HG02678 (cell line): Measurements from ENCODE around the gene GIGYF2.
"Not testable (repeated sequence)": the region's sequence is repeated elsewhere in the genome, so short reads cannot be mapped to it uniquely, and the experiment has no call there.

Experiments used
- ATAC-seq: cut with Tn5 transposase; IDR thresholded peaks from one replicate; pipeline ENCODE4 v1.9.1; 2021; ENCODE audit warnings: mild to moderate bottlenecking, moderate library complexity; ENCODE audit not compliant: unreplicated experiment

Gene GIGYF2

DNA sequence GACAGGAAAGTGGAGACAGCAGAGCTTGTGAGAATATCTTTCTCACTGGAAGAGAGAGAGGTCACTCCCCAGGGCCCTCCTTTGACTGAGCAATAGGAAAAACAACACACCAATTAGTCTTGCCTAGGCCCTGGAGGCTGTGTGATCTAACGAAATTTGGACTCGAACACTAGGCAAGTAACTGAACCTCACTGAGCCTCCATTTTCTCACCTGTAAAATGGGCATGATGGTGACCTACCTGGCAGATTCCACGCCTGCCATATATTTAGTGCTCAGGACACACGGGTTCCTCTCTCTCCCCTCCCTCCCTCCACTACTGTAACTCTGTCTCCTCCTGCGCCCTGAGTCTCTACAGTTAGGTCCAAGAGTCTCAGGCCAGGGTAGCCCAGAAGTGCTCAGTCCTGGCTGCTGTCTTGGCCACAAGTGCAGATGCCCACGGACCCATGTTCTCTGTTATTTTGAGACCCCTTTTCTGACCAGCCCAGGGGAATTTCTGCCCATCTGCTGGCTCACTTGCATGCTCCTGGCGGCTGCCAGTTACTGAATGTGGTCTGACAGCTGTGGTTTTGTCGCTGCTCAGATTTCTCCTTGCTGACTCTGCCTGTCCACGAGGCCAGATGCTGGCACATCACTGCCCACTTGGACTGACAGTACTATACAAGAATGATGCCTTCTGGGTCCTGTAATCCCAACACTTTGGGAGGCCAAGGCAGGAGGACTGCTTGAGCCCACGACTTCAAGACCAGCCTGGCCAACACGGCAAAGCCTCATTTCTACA, 9.6 kb upstream of the GIGYF2 start:
- ATAC-seq = no peak

DNA sequence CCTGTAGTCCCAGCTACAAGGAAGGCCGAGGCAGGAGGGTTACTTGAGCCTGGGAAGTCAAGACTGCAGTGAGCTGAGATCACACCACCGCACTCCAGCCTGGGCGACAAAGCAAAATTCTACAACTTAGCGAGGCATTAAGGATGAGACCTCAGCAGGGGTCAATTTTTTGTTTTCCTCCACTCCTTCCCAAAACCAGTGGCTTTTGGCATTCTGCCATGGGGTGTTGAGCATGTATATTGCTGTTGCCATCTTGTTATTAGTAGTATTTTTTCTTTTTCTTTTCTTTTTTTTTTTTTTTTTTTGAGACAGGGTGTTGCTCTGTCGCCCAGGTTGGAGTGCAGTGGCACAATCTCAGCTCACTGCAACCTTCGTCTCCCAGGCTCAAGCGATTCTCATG, 8.9 kb upstream of the GIGYF2 start:
- no peak for ATAC-seq

DNA sequence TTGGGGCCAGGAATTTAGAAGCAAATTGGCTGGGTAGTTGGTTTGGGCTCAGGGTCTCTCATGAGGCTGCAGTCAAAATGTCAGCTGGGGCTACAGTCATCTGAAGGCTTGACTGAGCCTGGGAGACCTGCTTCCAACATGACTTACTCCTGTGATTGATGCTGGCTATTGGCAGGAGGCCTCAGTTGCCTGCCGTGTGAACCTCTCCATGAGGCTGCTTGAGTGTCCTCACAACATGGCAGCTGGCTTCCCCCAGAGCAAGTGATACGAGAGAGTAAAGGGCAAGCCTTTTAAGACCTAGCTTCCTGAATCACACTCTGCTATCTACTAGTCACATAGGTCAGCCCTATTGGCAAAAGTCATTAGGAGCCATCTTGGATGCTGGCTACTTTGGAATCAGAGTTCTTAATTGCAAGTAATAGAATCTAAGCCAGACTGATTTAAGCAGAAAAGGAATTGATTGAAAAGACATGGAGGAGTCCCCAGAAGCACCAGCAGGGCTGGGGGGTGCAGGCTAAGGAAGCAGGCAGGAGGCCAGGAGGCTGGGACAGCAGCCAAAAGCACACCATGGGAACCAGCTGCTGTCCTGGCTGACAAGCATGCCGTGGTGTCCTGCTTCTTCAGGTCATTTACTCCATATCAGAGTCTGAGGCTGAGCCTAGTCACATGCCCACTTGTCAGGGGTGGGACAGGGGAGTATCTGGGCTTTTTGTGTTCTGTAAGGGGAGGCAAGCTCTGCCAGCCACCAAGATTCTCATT, 7.8 kb upstream of the GIGYF2 start:
- no peak for ATAC-seq

DNA sequence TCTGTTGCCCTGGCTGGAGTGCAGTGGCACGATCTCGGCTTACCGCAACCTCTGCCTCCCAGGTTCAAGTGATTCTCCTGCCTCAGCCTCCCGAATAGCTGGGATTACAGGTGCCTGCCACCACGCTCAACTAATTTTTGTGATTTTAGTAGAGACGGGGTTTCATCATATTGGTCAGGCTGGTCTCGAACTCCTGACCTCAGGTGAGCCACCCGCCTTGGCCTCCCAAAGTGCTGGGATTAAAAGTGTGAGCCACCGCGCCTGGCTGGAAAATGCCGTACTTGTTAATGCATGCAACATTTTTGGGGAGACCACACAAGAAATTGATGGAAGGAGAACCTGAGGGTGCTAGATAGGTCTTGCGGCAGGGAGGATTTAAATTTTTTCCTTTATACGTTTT, 6.0 kb upstream of the GIGYF2 start:
- not testable (repeated sequence) for ATAC-seq

DNA sequence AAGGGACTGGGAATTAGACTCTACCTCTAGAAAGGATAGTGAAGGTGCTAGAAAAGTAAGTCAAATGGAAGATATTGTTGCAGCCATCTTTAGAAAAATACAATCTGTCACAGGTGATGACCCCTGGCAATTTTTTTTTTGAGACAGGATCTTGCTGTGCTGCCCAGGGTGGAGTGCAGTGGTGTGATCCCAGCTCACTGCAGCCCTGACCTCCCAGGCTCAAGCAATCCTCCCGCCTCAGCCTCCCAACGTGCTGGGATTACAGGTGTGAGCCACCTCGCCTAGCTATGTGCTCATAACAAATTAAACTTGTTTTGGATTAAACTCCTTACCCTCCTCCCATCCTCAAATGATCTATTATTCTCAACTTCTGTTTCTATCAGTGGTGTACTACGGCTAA, 3.8 kb upstream of the GIGYF2 start:
- ATAC-seq = no peak

DNA sequence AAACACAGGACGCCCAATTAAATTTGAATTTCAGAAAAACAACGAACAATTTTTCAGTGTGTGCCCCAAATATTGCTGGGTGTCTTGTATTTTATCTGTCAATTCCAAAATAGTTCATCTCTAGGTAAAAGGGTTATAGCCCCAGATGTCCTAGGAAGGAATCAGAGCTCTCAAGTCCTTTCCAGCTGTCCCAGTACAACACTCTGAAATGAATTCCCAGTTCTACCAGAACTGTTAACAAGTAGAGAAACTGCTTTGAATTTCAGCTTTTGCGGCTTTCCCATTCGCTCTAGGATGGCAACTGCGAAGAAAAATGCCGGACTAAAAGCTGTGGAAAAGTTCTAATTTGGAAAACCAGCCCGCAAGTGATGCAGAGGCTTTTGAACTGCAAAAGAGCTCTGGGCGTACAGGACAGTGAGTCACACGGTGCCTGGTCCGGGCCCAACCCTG, 497 bp upstream of the GIGYF2 start:
- ATAC-seq = no peak

DNA sequence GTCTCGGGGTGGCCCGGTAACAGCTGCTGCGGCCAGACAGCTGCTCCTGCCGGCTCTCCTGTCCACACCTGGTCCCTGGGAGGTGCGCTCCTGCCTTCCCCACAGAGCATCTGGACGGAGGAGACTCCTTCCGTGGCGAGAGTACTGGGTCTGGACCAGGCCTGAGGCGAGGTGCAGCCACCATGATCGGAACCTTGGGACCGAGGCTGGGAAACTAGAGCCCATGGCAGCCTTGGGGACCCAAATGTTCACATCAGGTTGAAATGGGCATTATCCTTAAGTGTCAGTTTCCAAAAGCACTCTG, 628 bp downstream of the GIGYF2 start:
- ATAC-seq = no peak

DNA sequence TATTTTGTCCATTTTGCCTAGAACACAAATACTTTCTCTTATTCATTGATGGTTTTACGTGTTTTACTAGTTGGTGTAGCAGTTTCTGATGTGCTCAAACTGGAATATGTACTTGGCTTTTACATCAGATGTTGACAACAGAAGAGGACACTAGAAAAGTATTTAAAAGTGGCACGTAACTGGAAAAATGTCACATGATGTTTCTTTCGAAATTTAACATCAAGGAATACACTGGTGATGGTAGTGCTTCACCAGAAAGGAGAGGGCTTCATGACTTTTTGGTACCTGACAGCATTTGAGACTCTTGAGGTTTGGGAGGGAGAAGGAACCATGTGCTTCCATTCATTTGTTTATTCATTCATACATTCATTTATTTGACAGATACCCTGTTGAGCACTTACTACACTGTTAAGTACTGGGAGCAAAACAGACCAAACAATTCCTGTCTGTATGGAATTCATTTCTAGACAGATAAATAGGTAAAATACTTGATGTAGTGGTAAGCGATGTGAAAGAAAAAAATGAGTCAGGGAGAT, 1.5 kb downstream of the GIGYF2 start:
- no peak for ATAC-seq

DNA sequence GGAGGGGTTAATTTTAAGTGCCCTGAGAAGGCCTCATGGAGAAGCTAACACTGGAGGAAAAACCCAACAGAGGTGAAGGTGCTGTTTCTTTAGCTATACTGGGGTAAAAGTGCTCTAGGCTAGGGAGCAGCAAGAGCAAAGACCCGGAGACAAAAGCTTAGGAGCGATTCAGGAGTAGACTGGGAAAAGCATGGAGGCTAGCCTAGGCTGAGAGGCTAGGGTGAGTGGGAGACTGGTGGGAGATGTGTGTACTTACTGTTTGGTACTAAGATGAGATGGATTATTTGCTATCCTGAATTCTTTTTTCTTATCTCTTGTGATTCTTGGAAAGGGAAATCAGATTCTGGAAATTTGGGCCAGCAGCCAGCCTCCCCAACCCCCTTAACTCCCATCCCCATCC, 2.0 kb downstream of the GIGYF2 start:
- no peak for ATAC-seq

DNA sequence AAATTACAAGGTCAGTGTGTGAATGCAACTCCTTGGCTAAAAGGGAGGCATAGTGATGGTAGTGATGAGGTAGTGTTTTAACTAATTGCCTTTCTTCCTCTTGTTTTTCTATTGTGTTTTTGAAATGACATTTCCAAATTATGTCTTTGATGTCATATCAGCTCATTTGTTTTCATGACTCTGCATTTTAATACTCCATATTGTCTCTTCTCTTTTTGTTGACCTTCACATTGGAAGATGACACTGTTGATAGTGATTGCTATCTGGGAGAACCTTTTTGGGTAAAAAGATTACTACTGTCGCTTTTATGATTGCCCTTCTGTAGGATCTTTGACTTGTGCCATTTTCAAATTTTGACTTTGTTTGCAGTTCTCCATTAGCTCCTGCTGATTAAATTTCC, 3.0 kb downstream of the GIGYF2 start:
- ATAC-seq = no peak

DNA sequence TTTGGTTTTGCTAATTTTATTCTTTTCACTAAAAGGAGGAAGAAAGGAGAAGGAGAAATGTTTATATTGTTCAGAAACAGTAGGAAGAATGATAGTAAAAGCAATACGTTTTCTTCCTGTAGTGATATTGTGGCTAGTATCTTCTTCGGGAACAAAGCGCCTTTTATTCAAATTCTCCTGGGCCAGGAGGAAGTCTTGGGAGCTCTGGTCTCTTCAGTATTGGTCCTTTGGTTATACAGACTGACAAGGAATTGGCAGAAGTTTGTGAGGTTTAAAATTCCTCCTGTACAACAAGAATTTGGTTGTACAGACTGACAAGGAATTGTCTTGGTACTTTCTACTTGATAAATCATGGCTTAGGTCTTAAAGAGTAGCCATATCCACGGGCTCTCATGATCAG, 9.9 kb downstream of the GIGYF2 start:
- no peak for ATAC-seq

DNA sequence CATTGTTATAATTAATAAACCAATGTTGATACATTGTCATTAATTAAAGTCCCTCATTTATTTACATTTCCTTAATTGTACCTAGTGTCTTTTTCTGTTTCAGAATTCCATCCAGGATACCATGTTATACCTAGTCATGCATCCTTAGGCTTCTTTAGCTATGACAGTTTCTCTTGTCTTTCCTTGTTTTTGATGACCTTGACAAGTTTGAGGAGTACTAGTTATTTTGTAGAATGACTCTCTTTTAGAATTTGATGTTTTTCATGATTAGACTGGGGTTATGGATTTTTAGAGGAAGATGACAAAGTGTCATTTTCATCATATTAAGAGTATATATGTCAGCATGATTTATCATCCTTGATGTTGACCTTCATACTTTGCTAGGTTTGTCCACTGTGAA, 16.4 kb downstream of the GIGYF2 start:
- no peak for ATAC-seq

DNA sequence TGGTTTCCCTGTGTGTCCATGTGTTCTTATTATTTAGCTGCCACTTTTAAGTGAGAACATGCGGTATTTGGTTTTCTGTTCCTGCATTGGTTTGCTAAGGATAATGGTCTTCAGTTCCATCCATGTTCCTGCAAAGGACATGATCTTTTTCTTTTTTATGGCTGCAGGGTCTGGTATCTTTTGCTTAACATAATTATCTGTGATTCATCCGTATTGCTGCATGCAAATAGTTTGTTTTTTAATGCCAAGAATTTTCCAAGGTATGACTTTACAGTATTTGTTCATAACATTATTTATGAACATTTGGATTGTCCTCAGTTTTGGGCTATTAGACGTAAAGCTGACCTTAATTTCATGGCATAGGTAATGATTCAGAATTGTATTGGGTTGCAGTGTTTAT, 17.8 kb downstream of the GIGYF2 start:
- no peak for ATAC-seq

DNA sequence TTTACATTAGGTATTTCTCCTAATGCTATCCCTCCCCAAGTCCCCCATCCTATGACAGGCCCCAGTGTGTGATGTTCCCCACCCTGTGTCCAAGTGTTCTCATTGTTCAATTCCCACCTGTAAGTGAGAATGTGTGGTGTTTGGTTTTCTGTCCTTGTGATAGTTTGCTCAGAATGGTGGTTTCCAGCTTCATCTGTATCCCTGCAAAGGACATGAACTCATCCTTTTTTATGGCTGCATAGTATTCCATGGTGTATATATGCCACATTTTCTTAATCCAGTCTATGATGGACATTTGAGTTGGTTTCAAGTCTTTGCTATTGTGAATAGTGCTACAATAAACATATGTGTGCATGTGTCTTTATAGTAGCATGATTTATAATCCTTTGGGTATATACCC, 22.9 kb downstream of the GIGYF2 start:
- not testable (repeated sequence) for ATAC-seq

DNA sequence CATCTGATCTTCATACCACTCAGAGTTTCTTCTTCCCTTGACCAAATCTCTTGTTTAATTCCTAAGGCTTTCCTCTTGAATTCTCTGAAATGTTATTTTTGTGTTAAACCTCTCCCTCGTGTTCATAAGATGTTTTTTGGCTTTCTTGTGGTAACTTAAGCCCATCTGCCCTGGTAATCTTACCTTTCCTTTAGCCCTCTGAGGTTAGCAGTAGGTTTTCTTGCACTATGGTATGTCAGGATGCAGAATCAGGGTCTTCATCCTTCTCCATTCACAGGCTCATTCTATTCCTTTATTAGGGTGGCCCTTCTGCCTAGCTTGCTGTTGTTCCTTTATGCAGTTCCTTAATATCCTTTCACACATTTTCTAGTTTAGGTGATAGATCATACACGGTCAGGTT, 24.1 kb downstream of the GIGYF2 start:
- no peak for ATAC-seq

DNA sequence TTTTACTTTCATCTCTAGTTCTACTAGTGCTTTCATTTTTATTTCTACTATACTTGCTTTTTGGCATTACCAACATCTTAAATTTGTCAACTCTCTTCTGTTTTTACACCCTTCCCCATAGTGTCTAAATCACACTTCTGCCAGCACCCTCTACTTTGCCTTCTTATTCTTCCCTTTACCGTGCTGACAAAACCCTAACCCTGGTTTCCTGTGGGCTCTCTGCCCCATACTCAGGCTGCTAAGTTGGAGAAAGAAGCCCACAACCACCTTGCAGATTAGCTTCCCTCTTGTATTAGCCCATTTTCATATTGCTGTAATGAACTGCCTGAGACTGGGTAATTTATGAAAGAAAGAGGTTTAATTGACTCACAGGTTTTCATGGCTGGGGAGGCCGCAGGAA, 24.8 kb downstream of the GIGYF2 start:
- no peak for ATAC-seq

DNA sequence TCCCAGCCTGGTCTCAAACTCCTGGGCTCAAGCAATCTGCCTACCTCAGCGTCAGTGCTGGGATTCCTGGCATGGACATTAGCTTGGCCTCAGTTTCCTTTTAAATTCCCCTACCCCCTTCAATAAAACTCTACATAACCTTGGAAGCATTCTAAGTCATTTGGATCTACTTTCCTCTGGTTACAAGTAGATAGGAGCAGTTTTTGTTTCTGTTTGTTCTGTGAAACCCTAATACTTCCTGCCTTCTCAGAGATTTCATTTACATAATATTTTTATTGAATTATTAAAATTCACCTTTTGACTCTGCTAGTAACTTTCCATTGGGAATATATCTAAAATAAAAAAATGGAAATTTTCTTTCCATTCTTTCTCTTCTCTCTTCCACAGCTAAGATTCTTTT, 25.9 kb downstream of the GIGYF2 start:
- no peak for ATAC-seq

DNA sequence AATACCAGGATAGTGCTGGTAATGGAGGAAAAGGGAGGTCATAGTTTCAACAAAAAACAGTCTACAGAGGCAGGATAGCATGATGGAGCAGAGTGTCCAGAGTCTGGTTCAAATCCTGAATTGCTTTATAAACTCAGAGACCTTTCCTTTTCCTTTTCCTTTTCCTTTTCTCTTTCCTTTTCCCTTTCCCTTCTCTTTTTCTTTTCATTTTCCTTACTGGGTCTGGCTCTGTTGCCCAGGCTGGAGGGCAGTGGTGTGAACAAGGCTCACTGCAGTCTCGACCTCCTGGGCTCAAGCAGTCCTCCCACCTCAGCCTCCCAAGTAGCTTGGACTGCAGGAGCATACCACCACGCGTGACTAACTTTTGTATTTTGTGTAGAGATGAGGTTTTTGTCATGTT, 31.7 kb downstream of the GIGYF2 start:
- ATAC-seq = no peak

DNA sequence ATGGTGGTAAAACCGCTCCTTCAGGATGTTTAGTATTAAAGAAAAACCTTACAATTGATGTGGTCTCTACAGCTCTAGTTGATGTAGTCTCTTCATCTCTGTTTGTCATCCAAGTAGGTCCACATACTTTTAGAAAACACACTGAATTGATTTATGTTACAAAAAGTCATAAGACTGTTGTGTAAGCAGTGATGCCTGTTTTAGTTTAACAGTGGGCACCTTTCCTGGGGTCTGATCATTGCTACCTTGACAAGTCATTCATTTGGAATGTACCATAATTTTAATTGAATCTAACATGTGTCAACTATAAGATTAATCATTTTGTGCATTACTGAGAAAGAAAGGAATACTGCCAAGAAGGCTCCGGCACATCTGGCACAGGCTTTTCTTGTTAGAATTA, 34.3 kb downstream of the GIGYF2 start:
- no peak for ATAC-seq

DNA sequence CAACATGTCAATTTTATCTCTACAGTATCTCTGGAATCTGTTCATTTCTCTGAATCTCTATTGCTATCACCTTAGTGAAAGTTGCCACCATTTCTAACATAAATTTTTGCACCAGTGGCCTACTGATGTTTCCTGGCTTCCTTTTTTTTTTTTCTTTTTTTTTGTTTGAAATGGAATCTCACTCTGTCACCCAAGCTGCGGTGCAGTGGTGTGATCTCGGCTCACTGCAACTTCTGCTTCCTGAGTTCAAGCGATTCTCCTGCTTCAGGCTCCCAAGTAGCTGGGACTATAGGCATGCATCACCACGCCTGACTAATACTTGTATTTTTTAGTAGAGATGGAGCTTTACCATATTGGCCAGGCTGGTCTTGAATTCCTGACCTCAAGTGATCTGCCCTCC, 44.2 kb downstream of the GIGYF2 start:
- no peak for ATAC-seq

DNA sequence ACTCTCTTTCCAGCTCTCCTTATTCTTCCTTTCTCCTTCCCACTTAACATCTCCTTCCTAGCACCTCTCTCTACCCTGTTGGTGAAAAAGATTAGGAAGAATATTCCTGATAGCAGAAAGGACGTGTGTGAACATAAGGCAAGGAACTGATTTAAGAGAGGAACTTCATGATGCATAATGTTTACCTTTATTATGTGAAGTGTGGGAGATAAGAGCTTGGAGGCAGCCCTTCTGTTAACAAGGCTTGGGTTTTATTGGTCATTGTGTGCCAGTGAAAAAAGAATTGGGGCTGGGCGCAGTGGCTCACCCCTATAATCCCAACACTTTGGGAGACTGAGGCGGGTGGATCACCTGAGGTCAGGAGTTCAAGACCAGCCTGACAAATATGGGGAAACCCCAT, 44.8 kb downstream of the GIGYF2 start:
- ATAC-seq = no peak

DNA sequence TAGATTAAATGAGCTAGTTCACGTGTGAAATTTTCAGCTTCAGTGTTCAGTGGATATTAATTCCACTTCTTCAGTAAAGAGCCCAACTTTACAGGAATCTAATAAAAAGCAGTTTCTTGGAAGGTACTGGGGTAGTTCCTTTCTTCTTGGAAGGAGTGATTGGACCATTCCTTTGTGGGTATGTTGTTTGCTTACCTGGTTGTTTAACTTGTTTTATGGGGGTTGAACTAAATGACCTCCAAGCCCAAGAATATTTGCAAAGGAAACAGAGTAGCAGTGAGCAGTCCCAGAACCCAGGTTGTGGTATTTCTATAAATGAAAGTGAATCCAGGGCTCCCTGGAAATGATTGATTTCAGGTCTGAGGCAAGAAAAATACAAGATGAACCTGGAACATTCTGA, 47.8 kb downstream of the GIGYF2 start:
- no peak for ATAC-seq
